Breast epithelium (tissue), 3 donors: ENCODE measurements around the gene PRMT2.

Experiments used
- POLR2A ChIP-seq: fragments of 450-650 bp; IDR thresholded peaks from one replicate; pipeline ENCODE4 v1.6.1; 2016; ENCODE audit warnings: antibody characterized with exemption, mild to moderate bottlenecking, moderate library complexity
- TF ChIP-seq, protein P1 (sequence below), 3 donors: fragments of 450-650 bp; IDR thresholded peaks; one replicate each; pipeline ENCODE4 v1.5.1; 2016 to 2017; ENCODE audit warnings: antibody characterized with exemption in 3 of 3, mild to moderate bottlenecking in 3 of 3, moderate library complexity in 3 of 3

DNA sequence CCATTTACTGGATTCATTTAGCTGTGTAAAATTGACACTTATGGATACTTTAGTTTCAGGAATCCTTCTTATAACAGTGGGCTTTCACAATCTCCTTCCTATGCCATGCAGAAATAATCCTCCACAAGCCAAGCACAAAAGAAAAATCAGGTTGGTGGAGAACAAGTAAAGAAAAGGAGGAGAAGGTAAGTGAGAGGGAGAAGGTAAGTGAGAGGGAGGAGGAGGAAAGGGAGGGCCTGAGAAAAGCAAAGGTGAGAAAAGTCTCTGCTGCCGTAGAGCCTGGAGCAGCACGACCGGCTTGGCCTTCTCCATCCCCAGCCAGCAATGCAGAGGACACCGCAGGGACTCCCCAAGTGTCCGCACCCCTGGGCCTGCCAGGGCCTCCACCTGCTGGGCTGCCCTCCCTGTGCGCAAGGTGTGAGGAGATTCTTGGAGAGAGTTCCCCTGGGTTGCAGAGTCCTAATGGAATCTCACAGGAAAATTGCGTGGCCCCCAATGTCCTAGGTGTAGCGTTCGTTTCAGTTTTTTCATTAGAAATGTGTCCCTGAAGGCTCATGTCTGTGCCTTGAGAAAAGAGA is 39.0 kb downstream of the PRMT2 start:
- no peak for TF ChIP-seq POLR2A
- TF ChIP-seq, protein P1, sequence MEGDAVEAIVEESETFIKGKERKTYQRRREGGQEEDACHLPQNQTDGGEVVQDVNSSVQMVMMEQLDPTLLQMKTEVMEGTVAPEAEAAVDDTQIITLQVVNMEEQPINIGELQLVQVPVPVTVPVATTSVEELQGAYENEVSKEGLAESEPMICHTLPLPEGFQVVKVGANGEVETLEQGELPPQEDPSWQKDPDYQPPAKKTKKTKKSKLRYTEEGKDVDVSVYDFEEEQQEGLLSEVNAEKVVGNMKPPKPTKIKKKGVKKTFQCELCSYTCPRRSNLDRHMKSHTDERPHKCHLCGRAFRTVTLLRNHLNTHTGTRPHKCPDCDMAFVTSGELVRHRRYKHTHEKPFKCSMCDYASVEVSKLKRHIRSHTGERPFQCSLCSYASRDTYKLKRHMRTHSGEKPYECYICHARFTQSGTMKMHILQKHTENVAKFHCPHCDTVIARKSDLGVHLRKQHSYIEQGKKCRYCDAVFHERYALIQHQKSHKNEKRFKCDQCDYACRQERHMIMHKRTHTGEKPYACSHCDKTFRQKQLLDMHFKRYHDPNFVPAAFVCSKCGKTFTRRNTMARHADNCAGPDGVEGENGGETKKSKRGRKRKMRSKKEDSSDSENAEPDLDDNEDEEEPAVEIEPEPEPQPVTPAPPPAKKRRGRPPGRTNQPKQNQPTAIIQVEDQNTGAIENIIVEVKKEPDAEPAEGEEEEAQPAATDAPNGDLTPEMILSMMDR (IDR thresholded peaks at IDR 0.05), result no peak
